Endothelial cell of hepatic sinusoid (primary cell): Measurements from ENCODE around the gene MAP3K4.

Experiments
- in situ Hi-C: cut with HindIII; loops from 2 replicates; pipeline ENCODE4 v1.10.0; 2017; ENCODE audit warnings: low sequenced_read_pairs

Gene MAP3K4

GRCh38 chr6:160991406-160992060, at the start of gene MAP3K4:
Gene MAP3K4, plus strand, starts transcription at chr6:160991769. Its CDS starts 163 bp downstream, at chr6:160991932.
- in situ Hi-C loops = no loop called here

- in situ Hi-C loops = loop anchor here (25.0 kb wide), 1 partner anchor 168 kb away; no protein-coding TSS in a partner anchor
These were observed 47.6 kb upstream of the MAP3K4 start for GRCh38 chr6:160943997-160944396.

GRCh38 chr6:160945516-160946177, 45.9 kb upstream of the MAP3K4 start:
- in situ Hi-C loops = loop anchor here (25.0 kb wide), 1 partner anchor 167 kb away; no protein-coding TSS in a partner anchor

- in situ Hi-C loops = loop anchor here (25.0 kb wide), 1 partner anchor 163 kb away; no protein-coding TSS in a partner anchor
These were observed 42.0 kb upstream of the MAP3K4 start for GRCh38 chr6:160949531-160949930.

GRCh38 chr6:160950507-160950906, 41.1 kb upstream of the MAP3K4 start:
- in situ Hi-C loops = no loop called here

- in situ Hi-C loops = no loop called here
These were observed 40.2 kb upstream of the MAP3K4 start for GRCh38 chr6:160951187-160952030.

- in situ Hi-C loops = no loop called here
These were observed 38.8 kb upstream of the MAP3K4 start for GRCh38 chr6:160952633-160953281.

GRCh38 chr6:160955508-160956295, 35.9 kb upstream of the MAP3K4 start:
- in situ Hi-C loops = no loop called here

GRCh38 chr6:160956300-160957035, 35.1 kb upstream of the MAP3K4 start:
- in situ Hi-C loops = no loop called here

- in situ Hi-C loops = no loop called here
These were observed 31.7 kb upstream of the MAP3K4 start for GRCh38 chr6:160959726-160960435.

- in situ Hi-C loops = no loop called here
These were observed 30.7 kb upstream of the MAP3K4 start for GRCh38 chr6:160960839-160961238.

GRCh38 chr6:160962835-160963623, 28.5 kb upstream of the MAP3K4 start:
- in situ Hi-C loops = no loop called here

- in situ Hi-C loops = no loop called here
These were observed 27.9 kb upstream of the MAP3K4 start for GRCh38 chr6:160963651-160964050.

- in situ Hi-C loops = no loop called here
These were observed 25.7 kb upstream of the MAP3K4 start for GRCh38 chr6:160965893-160966292.

- in situ Hi-C loops = no loop called here
These were observed 24.9 kb upstream of the MAP3K4 start for GRCh38 chr6:160966493-160967229.

- in situ Hi-C loops = no loop called here
These were observed 24.2 kb upstream of the MAP3K4 start for GRCh38 chr6:160967351-160967750.

GRCh38 chr6:160967833-160968232, 23.7 kb upstream of the MAP3K4 start:
- in situ Hi-C loops = no loop called here
